Measurements from ENCODE around the gene TSPAN12. TPM values are rescaled to one million over a fixed set of nuclear protein-coding genes. Genes with fewer than 3 reads are reported as not detected.
A peak's percentile ranks its signal among the peaks of the same experiment; 100 is the strongest.

The TSPAN12 gene
- total and polyA plus RNA-seq, 2 of the 4 experiments (the other 2 are of a cell fraction) = 0.36 to 0.72 TPM

DNA sequence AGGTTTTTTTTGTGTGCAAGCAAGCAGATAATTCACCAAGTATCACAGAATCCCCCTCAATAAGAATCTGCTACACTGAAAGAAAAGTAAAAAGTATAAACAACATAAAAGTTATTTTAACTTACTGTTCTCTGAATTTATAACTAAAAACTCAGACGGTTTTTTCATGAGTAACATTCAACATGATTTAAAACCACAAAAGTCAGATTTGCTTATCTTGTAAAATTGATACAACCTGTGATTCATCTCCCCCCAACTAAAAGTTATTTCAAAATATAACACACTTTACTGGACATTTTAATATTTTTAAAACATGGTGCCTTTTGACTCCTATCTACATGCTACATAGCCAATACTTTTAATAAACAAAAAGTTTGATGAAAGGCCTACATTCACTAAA lies 32.8 kb downstream of the TSPAN12 start:
- dilution Hi-C loops (cut with HindIII; ENCODE audit: low sequenced_read_pairs, unreplicated experiment) = no loop called here
- no peaks in the 10 kb centered on the region for H3K79me1 ChIP-seq (ENCODE audit: low read depth in 1 of 2, low read length in 2 of 2)
- H3K27me3 ChIP-seq (ENCODE audit: control insufficient read depth, insufficient read depth, low read length) = no peaks in the 10 kb centered on the region; the same call in 1 of the 2 replicates
- no peak overlapping the region for H3K56ac ChIP-seq (ENCODE audit: extremely low read depth, insufficient read depth, low read length)
- in situ Hi-C loops (cut with MboI; ENCODE audit: low sequenced_read_pairs) = no loop called here
- peak overlapping the region; percentile 49; the same call in 1 of the 2 replicates for H3K27ac ChIP-seq (ENCODE audit: insufficient read depth, low read length)
- peak overlapping the region; percentile 59 for H2BK5ac ChIP-seq (ENCODE audit: low read depth, low read length, poor library complexity, severe bottlenecking)
- no peak overlapping the region for H3K4ac ChIP-seq (ENCODE audit: low read depth, low read length)
- H4K5ac ChIP-seq (ENCODE audit: low read depth, low read length) = no peak overlapping the region
- no TSS peak for BruUV-seq (replicated peaks)
- H2AK5ac ChIP-seq (ENCODE audit: low read depth, low read length) = no peak overlapping the region
- no peak overlapping the region for H3K23ac ChIP-seq (ENCODE audit: low read depth, low read length)
- ATAC-seq (ENCODE audit: low read depth) (peak; percentile 58), DNase-seq (peak; percentile 46)
- no peak overlapping the region for H3K18ac ChIP-seq (ENCODE audit: low read depth, low read length)
- H3K4me3 ChIP-seq (ENCODE audit: insufficient read depth, low read depth, low read length) = no peak overlapping the region
- H2AK9ac ChIP-seq (replicated peaks; ENCODE audit: low read depth, low read length, poor library complexity) = no peak overlapping the region
- H3K9me1 ChIP-seq (ENCODE audit: insufficient read depth, low read length) = peaks cover 7% of the 10 kb centered on the region
- no peak overlapping the region for H2AFZ ChIP-seq (replicated peaks; ENCODE audit: low read length, poor library complexity)
- no peak overlapping the region for H3K9ac ChIP-seq (ENCODE audit: low read depth, low read length)
- H4K8ac ChIP-seq (ENCODE audit: low read depth in 2 of 2, low read length in 2 of 2) = no peak overlapping the region; a peak in 1 of 4 replicates
- H3K14ac ChIP-seq (replicated peaks; ENCODE audit: low read depth, low read length) = no peak overlapping the region
- H2BK15ac ChIP-seq (ENCODE audit: low read depth, low read length) = no peak overlapping the region
- ChIA-PET POLR2A (ENCODE audit: unreplicated experiment) (no interaction called here), CTCF (no interaction called here)
- no peaks in the 10 kb centered on the region for H4K20me1 ChIP-seq (ENCODE audit: insufficient read depth, low read length)
- H3K36me3 ChIP-seq (ENCODE audit: control insufficient read depth, insufficient read depth, low read length) = peaks cover 1% of the 10 kb centered on the region; the same call in 1 of the 2 replicates
- no peak overlapping the region for H2BK120ac ChIP-seq (ENCODE audit: low read depth, low read length)
- H3K4me1 ChIP-seq (ENCODE audit: control insufficient read depth, insufficient read depth, low read length) = peaks cover 13% of the 10 kb centered on the region
- H3K9me3 ChIP-seq (ENCODE audit: control insufficient read depth, insufficient read depth, low read length) = no peaks in the 10 kb centered on the region
- no peak overlapping the region for H2BK20ac ChIP-seq (ENCODE audit: low read depth, low read length)
- H4K91ac ChIP-seq (ENCODE audit: insufficient read depth, low read depth, low read length) = no peak overlapping the region
- TF ChIP-seq RAD21 (IDR thresholded peaks at IDR 0.05; ENCODE audit: low read length) (no peak), MAFK (IDR thresholded peaks at IDR 0.05; ENCODE audit: low read depth, low read length) (0 out of 2 replicates have a peak, but pooled peaks have one; percentile 16), CHD1 (IDR thresholded peaks at IDR 0.05; ENCODE audit: low read depth, low read length) (no peak), RFX5 (IDR thresholded peaks at IDR 0.05; ENCODE audit: low read depth, low read length) (no peak)
- TF ChIP-seq, protein P1, sequence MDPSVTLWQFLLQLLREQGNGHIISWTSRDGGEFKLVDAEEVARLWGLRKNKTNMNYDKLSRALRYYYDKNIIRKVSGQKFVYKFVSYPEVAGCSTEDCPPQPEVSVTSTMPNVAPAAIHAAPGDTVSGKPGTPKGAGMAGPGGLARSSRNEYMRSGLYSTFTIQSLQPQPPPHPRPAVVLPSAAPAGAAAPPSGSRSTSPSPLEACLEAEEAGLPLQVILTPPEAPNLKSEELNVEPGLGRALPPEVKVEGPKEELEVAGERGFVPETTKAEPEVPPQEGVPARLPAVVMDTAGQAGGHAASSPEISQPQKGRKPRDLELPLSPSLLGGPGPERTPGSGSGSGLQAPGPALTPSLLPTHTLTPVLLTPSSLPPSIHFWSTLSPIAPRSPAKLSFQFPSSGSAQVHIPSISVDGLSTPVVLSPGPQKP (IDR thresholded peaks at IDR 0.05; ENCODE audit: borderline replicate concordance, low read depth, low read length) = no peak
- H3K4me2 ChIP-seq (ENCODE audit: low read depth, low read length) = no peak overlapping the region
- intact Hi-C loops (cut with micrococcal nuclease) = no loop called here
- no CpG with 5 or more reads among the region's 1 CpG for WGBS, 2 experiments (ENCODE audit: extremely low coverage in 2 of 2, insufficient read length in 1 of 2)
